Measurements from ENCODE around the gene ACSF2.

- TF ChIP-seq POLR2A (IDR thresholded peaks at IDR 0.05; ENCODE audit: low read depth, low read length) = no peak
- no peak for TF ChIP-seq POLR2AphosphoS5 (IDR thresholded peaks at IDR 0.05; ENCODE audit: low read depth, low read length)
- TF ChIP-seq TAF1 (IDR thresholded peaks at IDR 0.05; ENCODE audit: low read depth, low read length) = no peak
- no peak for TF ChIP-seq SPI1 (IDR thresholded peaks at IDR 0.05; ENCODE audit: low read depth, low read length)
- TF ChIP-seq POU2F2 (IDR thresholded peaks at IDR 0.05; ENCODE audit: low read depth, low read length) = no peak
Observed at GRCh38 chr17:50444841-50445715, 19.1 kb downstream of the ACSF2 start.

Measured in GM12891 (cell line).